ENCODE data around the gene NACA. TPM values are rescaled to one million over a fixed set of nuclear protein-coding genes. Genes with fewer than 3 reads are reported as not detected.

NACA gene
- polyA plus RNA-seq, 1 donor (not counting 4 experiments of a cell fraction or from before 2014, with no cell fraction given), result 953 TPM

DNA sequence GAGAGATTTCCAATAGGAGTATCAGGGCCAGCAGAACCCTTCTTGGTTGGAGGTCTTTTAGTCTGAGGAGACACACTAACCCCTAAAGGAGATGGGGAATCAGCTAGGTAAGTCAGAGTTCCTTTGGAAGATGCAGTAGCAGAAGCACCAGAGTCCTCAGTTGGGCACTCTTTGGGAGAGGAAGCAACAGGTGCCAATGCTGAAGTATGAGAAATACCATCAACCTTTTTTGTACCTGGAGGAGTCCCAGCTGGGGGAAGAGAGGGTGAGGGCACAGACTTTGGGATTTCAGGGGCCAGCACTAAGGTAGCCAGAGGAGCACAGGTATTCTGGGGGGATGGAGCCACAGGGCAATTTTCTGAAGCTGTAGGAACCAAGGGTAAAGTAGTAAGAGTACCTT, 6.0 kb downstream of the NACA start:
- H3K36me3 ChIP-seq (ENCODE audit: control insufficient read depth in 2 of 2, extremely low read depth in 1 of 2, insufficient read depth in 2 of 2, low read length in 2 of 2), result peaks cover 29 to 62% of the 10 kb centered on the region in 2 experiments

DNA sequence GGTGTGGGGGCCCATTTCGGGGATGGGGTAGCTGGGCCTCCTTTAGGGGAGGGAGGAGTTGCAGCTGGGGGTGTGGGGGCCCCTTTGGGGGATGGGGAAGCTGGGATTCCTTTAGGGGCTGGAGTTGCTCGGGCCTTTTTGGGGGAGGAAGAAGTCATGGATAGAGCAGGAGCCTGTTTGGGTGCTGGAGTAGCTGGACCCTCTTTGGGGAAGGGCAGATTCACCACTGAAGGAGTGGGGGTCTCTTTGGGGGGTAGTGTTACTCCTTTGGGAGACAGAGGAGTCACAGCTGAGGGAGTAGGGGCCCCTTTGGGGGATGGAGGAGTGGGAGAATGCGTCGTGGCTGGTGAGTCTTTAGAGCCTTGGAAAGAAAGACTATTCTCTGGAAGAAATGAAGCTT, 6.5 kb downstream of the NACA start:
- Histone ChIP-seq H3K4me1 (ENCODE audit: control insufficient read depth, extremely low read depth, insufficient read depth, low read length) (peaks cover 21% of the 10 kb centered on the region), H2AFZ (ENCODE audit: control insufficient read depth, low read length) (no peak overlapping the region), H3K4me3 (ENCODE audit: control insufficient read depth in 2 of 3, extremely low read depth in 1 of 3, insufficient read depth in 2 of 3, low read depth in 1 of 3, low read length in 3 of 3) (no peak overlapping the region), H3K9me3 (ENCODE audit: control insufficient read depth, low read depth, low read length) (no peaks in the 10 kb centered on the region), H4K20me1 (ENCODE audit: control insufficient read depth, extremely low read depth, insufficient read depth, low read length) (peaks cover 74% of the 10 kb centered on the region), H3K36me3 (ENCODE audit: control insufficient read depth in 2 of 2, extremely low read depth in 1 of 2, insufficient read depth in 2 of 2, low read length in 2 of 2) (peaks cover 31 to 62% of the 10 kb centered on the region in 2 experiments), H3K9ac (ENCODE audit: control insufficient read depth, extremely low read depth, insufficient read depth, low read length) (no peak overlapping the region), H3K27ac (ENCODE audit: control insufficient read depth, insufficient read depth, low read length) (no peak overlapping the region), H3K79me2 (ENCODE audit: control insufficient read depth, insufficient read depth, low read length) (peaks cover 87% of the 10 kb centered on the region), H3K27me3 (ENCODE audit: control insufficient read depth, extremely low read depth, insufficient read depth, low read length) (no peaks in the 10 kb centered on the region), H3K4me2 (ENCODE audit: control insufficient read depth, extremely low read depth, insufficient read depth, low read depth, low read length) (no peak overlapping the region), H3K9me1 (ENCODE audit: control insufficient read depth, extremely low read depth, insufficient read depth, low read length) (peaks cover 15% of the 10 kb centered on the region)
- dilution Hi-C loops (cut with MboI; ENCODE audit: extremely low pct_ligation_motif_present, low sequenced_read_pairs), result no loop called here
- TF ChIP-seq, protein P1, sequence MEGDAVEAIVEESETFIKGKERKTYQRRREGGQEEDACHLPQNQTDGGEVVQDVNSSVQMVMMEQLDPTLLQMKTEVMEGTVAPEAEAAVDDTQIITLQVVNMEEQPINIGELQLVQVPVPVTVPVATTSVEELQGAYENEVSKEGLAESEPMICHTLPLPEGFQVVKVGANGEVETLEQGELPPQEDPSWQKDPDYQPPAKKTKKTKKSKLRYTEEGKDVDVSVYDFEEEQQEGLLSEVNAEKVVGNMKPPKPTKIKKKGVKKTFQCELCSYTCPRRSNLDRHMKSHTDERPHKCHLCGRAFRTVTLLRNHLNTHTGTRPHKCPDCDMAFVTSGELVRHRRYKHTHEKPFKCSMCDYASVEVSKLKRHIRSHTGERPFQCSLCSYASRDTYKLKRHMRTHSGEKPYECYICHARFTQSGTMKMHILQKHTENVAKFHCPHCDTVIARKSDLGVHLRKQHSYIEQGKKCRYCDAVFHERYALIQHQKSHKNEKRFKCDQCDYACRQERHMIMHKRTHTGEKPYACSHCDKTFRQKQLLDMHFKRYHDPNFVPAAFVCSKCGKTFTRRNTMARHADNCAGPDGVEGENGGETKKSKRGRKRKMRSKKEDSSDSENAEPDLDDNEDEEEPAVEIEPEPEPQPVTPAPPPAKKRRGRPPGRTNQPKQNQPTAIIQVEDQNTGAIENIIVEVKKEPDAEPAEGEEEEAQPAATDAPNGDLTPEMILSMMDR (optimal IDR thresholded peaks at IDR 0.05 in 1 of 3, IDR thresholded peaks at IDR 0.05 in 1 of 3, conservative IDR thresholded peaks at IDR 0.05 in 1 of 3; ENCODE audit: extremely low read depth in 1 of 3, insufficient read depth in 2 of 3, low read length in 3 of 3), result no peak
- no peak for TF ChIP-seq EZH2 (IDR thresholded peaks at IDR 0.05; ENCODE audit: low read length)
- FAIRE-seq (no peak), DNase-seq (ENCODE audit: low read depth, low spot score) (no peak)

More for the DNA sequence above, 6.0 kb downstream of the NACA start:
- H3K27ac ChIP-seq (ENCODE audit: control insufficient read depth, insufficient read depth, low read length), result no peak overlapping the region
- peaks cover 75% of the 10 kb centered on the region for H4K20me1 ChIP-seq (ENCODE audit: control insufficient read depth, extremely low read depth, insufficient read depth, low read length)
- no peak overlapping the region for H2AFZ ChIP-seq (ENCODE audit: control insufficient read depth, low read length)
- peaks cover 21% of the 10 kb centered on the region for H3K4me1 ChIP-seq (ENCODE audit: control insufficient read depth, extremely low read depth, insufficient read depth, low read length)
- H3K9me3 ChIP-seq (ENCODE audit: control insufficient read depth, low read depth, low read length), result no peaks in the 10 kb centered on the region
- peaks cover 91% of the 10 kb centered on the region for H3K79me2 ChIP-seq (ENCODE audit: control insufficient read depth, insufficient read depth, low read length)
- TF ChIP-seq, protein P1 (optimal IDR thresholded peaks at IDR 0.05 in 1 of 3, IDR thresholded peaks at IDR 0.05 in 1 of 3, conservative IDR thresholded peaks at IDR 0.05 in 1 of 3; ENCODE audit: extremely low read depth in 1 of 3, insufficient read depth in 2 of 3, low read length in 3 of 3), result no peak
- no peak for TF ChIP-seq EZH2 (IDR thresholded peaks at IDR 0.05; ENCODE audit: low read length)
- no peak overlapping the region for H3K9ac ChIP-seq (ENCODE audit: control insufficient read depth, extremely low read depth, insufficient read depth, low read length)
- no peaks in the 10 kb centered on the region for H3K27me3 ChIP-seq (ENCODE audit: control insufficient read depth, extremely low read depth, insufficient read depth, low read length)
- peaks cover 15% of the 10 kb centered on the region for H3K9me1 ChIP-seq (ENCODE audit: control insufficient read depth, extremely low read depth, insufficient read depth, low read length)
- DNase-seq (ENCODE audit: low read depth, low spot score), result no peak
- H3K4me2 ChIP-seq (ENCODE audit: control insufficient read depth, extremely low read depth, insufficient read depth, low read depth, low read length), result no peak overlapping the region
- FAIRE-seq, result no peak
- H3K4me3 ChIP-seq (ENCODE audit: control insufficient read depth in 2 of 3, extremely low read depth in 1 of 3, insufficient read depth in 2 of 3, low read depth in 1 of 3, low read length in 3 of 3), result no peak overlapping the region
- dilution Hi-C loops (cut with MboI; ENCODE audit: extremely low pct_ligation_motif_present, low sequenced_read_pairs), result no loop called here
